HPDE6-E6E7 (cell line): ENCODE measurements around the gene CBLB.
"Not testable (repeated sequence)": the region's sequence is repeated elsewhere in the genome, so short reads cannot be mapped to it uniquely, and the experiment has no call there.

ENCODE experiments used
- DNase-seq: peaks from one replicate; pipeline ENCODE4 v3.0.0; 2011; ENCODE audit warnings: missing footprints; ENCODE audit errors: extremely low spot score

The CBLB gene

GRCh38 chr3:105786990-105787389 is 81.8 kb downstream of the CBLB start:
- DNase-seq: no peak

GRCh38 chr3:105786241-105786640 is 82.6 kb downstream of the CBLB start:
- DNase-seq: no peak

- DNase-seq: no peak
Observed at GRCh38 chr3:105785803-105786202, 83.0 kb downstream of the CBLB start.

GRCh38 chr3:105783631-105784030 is 85.2 kb downstream of the CBLB start:
- no peak for DNase-seq

GRCh38 chr3:105781871-105782270 is 86.9 kb downstream of the CBLB start:
- no peak for DNase-seq

- no peak for DNase-seq
Observed at GRCh38 chr3:105780107-105780506, 88.7 kb downstream of the CBLB start.

- DNase-seq: no peak
Observed at GRCh38 chr3:105775368-105775767, 93.4 kb downstream of the CBLB start.

GRCh38 chr3:105774444-105775180 is 94.2 kb downstream of the CBLB start:
- DNase-seq: no peak

- no peak for DNase-seq
Observed at GRCh38 chr3:105773291-105773690, 95.5 kb downstream of the CBLB start.

- DNase-seq: no peak
Observed at GRCh38 chr3:105772635-105773034, 96.2 kb downstream of the CBLB start.

GRCh38 chr3:105771392-105771791 is 97.4 kb downstream of the CBLB start:
- no peak for DNase-seq

- no peak for DNase-seq
Observed at GRCh38 chr3:105770410-105770809, 98.4 kb downstream of the CBLB start.

GRCh38 chr3:105767776-105768175 is 101.0 kb downstream of the CBLB start:
- no peak for DNase-seq

GRCh38 chr3:105767216-105767615 is 101.6 kb downstream of the CBLB start:
- DNase-seq: no peak

- DNase-seq: no peak
Observed at GRCh38 chr3:105765308-105765639, 103.5 kb downstream of the CBLB start.

GRCh38 chr3:105764378-105765307 is 104.2 kb downstream of the CBLB start:
- DNase-seq: no peak

GRCh38 chr3:105763659-105764036 is 105.2 kb downstream of the CBLB start:
- DNase-seq: no peak

GRCh38 chr3:105762749-105763658 is 105.8 kb downstream of the CBLB start:
- no peak for DNase-seq

GRCh38 chr3:105762214-105762613 is 106.6 kb downstream of the CBLB start:
- DNase-seq: not testable (repeated sequence)

- DNase-seq: no peak
Observed at GRCh38 chr3:105759442-105760078, 109.3 kb downstream of the CBLB start.

GRCh38 chr3:105758451-105758850 is 110.4 kb downstream of the CBLB start:
- DNase-seq: no peak
